HUES6 (cell line): ENCODE data around the gene SUMO2.
A peak's percentile ranks its signal among the peaks of the same experiment; 100 is the strongest.
"Not testable (repeated sequence)": the region's sequence is repeated elsewhere in the genome, so short reads cannot be mapped to it uniquely, and the experiment has no call there.

Experiments used
- H3K27ac ChIP-seq: 2 replicates; pipeline ENCODE4 v1.7.0; 2013; ENCODE audit warnings: low read depth, mild to moderate bottlenecking, low read length, inconsistent platforms
- H3K27me3 ChIP-seq: 2 replicates; pipeline ENCODE4 v1.6.1; 2013; ENCODE audit warnings: low read length; ENCODE audit not compliant: control insufficient read depth, insufficient read depth
- H3K36me3 ChIP-seq: 2 replicates; pipeline ENCODE4 v1.6.1; 2013; ENCODE audit warnings: low read length; ENCODE audit not compliant: control insufficient read depth, insufficient read depth
- H3K4me1 ChIP-seq: 2 replicates; pipeline ENCODE4 v1.6.1; 2013; ENCODE audit warnings: low read length; ENCODE audit not compliant: control insufficient read depth, insufficient read depth
- H3K4me3 ChIP-seq: 2 replicates; pipeline ENCODE4 v1.5.1; 2013; ENCODE audit warnings: low read depth, low read length
- H3K9ac ChIP-seq: one replicate; pipeline ENCODE4 v1.6.1; 2013; ENCODE audit warnings: mild to moderate bottlenecking, low read length
- H3K9me3 ChIP-seq: 2 replicates; pipeline ENCODE4 v1.6.1; 2013; ENCODE audit warnings: low read depth, low read length; ENCODE audit not compliant: control insufficient read depth, insufficient read depth

SUMO2 gene

GRCh38 chr17:75130059-75130631 lies 52.6 kb downstream of the SUMO2 start:
- Histone ChIP-seq H3K27ac (no peak overlapping the region), H3K4me1 (peaks cover 5% of the 10 kb centered on the region), H3K27me3 (no peaks in the 10 kb centered on the region), H3K9ac (peak overlapping the region; percentile 94), H3K9me3 (no peaks in the 10 kb centered on the region), H3K36me3 (peaks cover 21% of the 10 kb centered on the region), H3K4me3 (peak overlapping the region; percentile 88)

- no peak overlapping the region for H3K4me3 ChIP-seq
- H3K9me3 ChIP-seq: no peaks in the 10 kb centered on the region
- no peak overlapping the region for H3K27ac ChIP-seq
- H3K4me1 ChIP-seq: peaks cover 5% of the 10 kb centered on the region
- H3K27me3 ChIP-seq: no peaks in the 10 kb centered on the region
- H3K36me3 ChIP-seq: peaks cover 18% of the 10 kb centered on the region
- H3K9ac ChIP-seq: no peak overlapping the region
Measured at GRCh38 chr17:75129576-75129975, 53.2 kb downstream of the SUMO2 start.

GRCh38 chr17:75128694-75129505 lies 53.9 kb downstream of the SUMO2 start:
- H3K36me3 ChIP-seq: peaks cover 18% of the 10 kb centered on the region
- H3K27me3 ChIP-seq: no peaks in the 10 kb centered on the region
- no peak overlapping the region for H3K27ac ChIP-seq
- no peaks in the 10 kb centered on the region for H3K9me3 ChIP-seq
- H3K4me3 ChIP-seq: no peak overlapping the region
- no peak overlapping the region for H3K9ac ChIP-seq
- H3K4me1 ChIP-seq: peaks cover 5% of the 10 kb centered on the region

GRCh38 chr17:75127936-75128335 lies 54.8 kb downstream of the SUMO2 start:
- not testable (repeated sequence) for H3K4me1 ChIP-seq, H3K9ac ChIP-seq, H3K27ac ChIP-seq, H3K27me3 ChIP-seq, H3K4me3 ChIP-seq, H3K9me3 ChIP-seq
- peaks cover 18% of the 10 kb centered on the region for H3K36me3 ChIP-seq

GRCh38 chr17:75126954-75127353 lies 55.8 kb downstream of the SUMO2 start:
- Histone ChIP-seq H3K27ac (no peak overlapping the region), H3K9me3 (no peaks in the 10 kb centered on the region), H3K4me3 (no peak overlapping the region), H3K27me3 (no peaks in the 10 kb centered on the region), H3K9ac (no peak overlapping the region), H3K36me3 (peaks cover 18% of the 10 kb centered on the region), H3K4me1 (peaks cover 5% of the 10 kb centered on the region)

GRCh38 chr17:75125984-75126383 lies 56.8 kb downstream of the SUMO2 start:
- Histone ChIP-seq H3K27me3 (no peaks in the 10 kb centered on the region), H3K36me3 (peaks cover 21% of the 10 kb centered on the region), H3K9me3 (no peaks in the 10 kb centered on the region), H3K4me3 (no peak overlapping the region), H3K27ac (no peak overlapping the region), H3K4me1 (peaks cover 5% of the 10 kb centered on the region), H3K9ac (no peak overlapping the region)

- Histone ChIP-seq H3K9me3 (no peaks in the 10 kb centered on the region), H3K9ac (no peak overlapping the region), H3K4me3 (no peak overlapping the region), H3K27me3 (no peaks in the 10 kb centered on the region), H3K36me3 (peaks cover 21% of the 10 kb centered on the region), H3K4me1 (no peaks in the 10 kb centered on the region), H3K27ac (no peak overlapping the region)
Measured at GRCh38 chr17:75124819-75125162, 58.0 kb downstream of the SUMO2 start.

- H3K9me3 ChIP-seq: no peaks in the 10 kb centered on the region
- no peaks in the 10 kb centered on the region for H3K27me3 ChIP-seq
- no peaks in the 10 kb centered on the region for H3K4me1 ChIP-seq
- no peak overlapping the region for H3K4me3 ChIP-seq
- no peak overlapping the region; the same call in 1 of the 2 replicates for H3K27ac ChIP-seq
- H3K9ac ChIP-seq: no peak overlapping the region
- peaks cover 15% of the 10 kb centered on the region for H3K36me3 ChIP-seq
Measured at GRCh38 chr17:75124041-75124818, 58.5 kb downstream of the SUMO2 start.

- peaks cover 7% of the 10 kb centered on the region; the same call in 1 of the 2 replicates for H3K4me1 ChIP-seq
- no peak overlapping the region for H3K27ac ChIP-seq
- no peaks in the 10 kb centered on the region for H3K27me3 ChIP-seq
- no peak overlapping the region for H3K4me3 ChIP-seq
- H3K9ac ChIP-seq: no peak overlapping the region
- H3K36me3 ChIP-seq: peaks cover 18% of the 10 kb centered on the region
- no peaks in the 10 kb centered on the region for H3K9me3 ChIP-seq
Measured at GRCh38 chr17:75118307-75118706, 64.5 kb downstream of the SUMO2 start.

- Histone ChIP-seq H3K36me3 (peaks cover 18% of the 10 kb centered on the region), H3K9me3 (no peaks in the 10 kb centered on the region), H3K27me3 (no peaks in the 10 kb centered on the region), H3K9ac (no peak overlapping the region), H3K27ac (no peak overlapping the region), H3K4me3 (no peak overlapping the region), H3K4me1 (peaks cover 7% of the 10 kb centered on the region; the same call in 1 of the 2 replicates)
Measured at GRCh38 chr17:75116737-75117136, 66.0 kb downstream of the SUMO2 start.
